NCI-H2029 (cell line): ENCODE results near the gene FAM151A.

Experiments used
- DNase-seq: peaks from one replicate; lab custom pipeline; 2025; lab: John Stamatoyannopoulos, UW

FAM151A gene

DNA sequence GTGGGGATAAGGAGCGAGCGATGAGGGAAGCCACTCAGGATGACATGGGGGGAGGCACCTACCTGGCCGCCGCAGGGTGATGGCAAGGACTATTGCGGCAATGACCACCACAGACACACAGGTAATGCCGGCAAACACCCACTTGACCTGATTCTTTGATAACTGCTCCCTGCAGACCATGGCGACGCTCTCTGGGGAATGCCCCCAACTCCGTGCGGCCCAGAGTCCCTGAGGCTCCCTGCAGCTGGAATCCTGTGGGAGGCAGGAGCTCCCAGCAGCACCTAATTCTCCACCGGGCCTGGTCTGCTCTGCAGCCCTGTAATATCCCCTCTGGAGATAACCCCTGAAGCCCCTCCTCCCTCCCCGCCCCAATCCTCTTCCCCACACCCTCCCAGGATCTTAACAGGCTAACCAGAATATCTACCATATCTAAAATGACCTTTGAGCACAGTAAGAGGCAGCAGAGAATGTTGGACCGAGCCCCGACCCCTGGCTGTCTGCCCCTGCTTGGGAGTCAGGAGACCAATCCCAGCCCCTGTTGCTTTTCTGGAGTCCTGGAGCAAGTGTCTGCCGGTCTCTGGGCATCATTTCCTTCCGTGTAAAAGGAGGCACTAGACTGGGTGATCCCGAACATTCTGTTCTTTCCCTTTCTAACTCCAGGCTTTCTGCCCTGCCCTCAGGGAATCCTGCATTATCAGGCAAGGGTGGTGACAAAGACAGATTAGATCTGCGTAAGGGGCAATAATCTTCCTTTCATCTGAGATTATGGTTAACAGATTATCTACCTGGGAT, at the start of gene FAM151A:
TSS of gene FAM151A (minus strand) at position 310 of the 792 bp plus-strand sequence. CDS start at position 180, 130 bp downstream.
- no peak for DNase-seq

DNA sequence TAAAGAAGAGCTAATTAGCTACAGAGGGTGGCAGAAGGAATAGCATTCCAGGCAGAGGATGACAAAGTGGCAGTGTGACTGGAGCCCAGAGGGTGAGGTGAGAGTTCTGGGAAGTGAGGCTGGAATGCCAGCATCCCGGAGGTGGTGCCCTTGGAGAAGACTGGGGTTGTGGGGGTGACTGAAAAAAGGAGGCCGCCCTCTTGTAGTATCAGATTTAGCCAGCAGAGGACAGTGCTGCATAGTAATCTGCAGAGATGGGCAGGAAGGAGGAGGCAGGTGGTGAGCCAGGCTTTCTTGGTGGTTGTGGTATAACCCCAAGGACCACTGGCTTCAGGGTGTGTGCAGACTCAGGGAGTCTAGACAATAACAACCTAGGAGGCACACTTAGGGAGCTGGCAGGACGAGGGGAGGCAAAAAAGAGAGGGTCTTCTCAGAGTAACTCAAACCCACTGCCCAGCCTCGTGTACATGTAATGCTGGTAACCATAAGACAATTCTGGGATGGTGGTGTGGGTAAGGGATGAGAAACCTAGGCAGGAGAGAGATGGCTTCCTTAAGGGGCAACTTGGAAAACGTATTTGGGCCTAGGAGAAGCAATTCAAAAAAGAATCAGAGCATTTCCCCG, 48.8 kb upstream of the FAM151A start:
- peak; percentile 64 for DNase-seq

GRCh38 chr1:54668567-54668966, 45.2 kb upstream of the FAM151A start:
- no peak for DNase-seq

DNA sequence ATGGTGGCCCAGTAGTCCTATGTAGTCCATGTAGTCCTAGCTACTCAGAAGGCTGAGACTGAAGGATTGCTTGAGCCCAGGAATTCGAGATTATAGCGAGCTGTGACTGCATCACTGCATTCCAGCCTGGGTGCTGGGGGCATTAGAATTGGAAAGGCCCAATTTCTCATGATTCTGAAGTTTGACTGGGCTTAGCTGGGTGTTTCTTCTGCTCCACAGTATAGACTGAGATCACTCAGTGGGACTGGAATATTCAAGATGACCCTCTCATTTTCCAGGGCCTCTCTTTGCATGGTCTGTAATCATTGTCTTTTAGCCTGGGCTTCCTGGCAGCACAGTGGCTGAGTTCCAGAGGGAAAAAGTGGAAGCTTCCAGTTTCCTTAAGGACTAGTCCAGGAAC, 44.5 kb upstream of the FAM151A start:
- DNase-seq = no peak

- DNase-seq = no peak
These were observed 43.0 kb upstream of the FAM151A start for GRCh38 chr1:54666333-54666732.

- no peak for DNase-seq
These were observed 42.5 kb upstream of the FAM151A start for GRCh38 chr1:54665852-54666251.

- no peak for DNase-seq
These were observed 41.0 kb upstream of the FAM151A start for GRCh38 chr1:54664364-54664763.

- no peak for DNase-seq
These were observed 40.4 kb upstream of the FAM151A start for GRCh38 chr1:54663725-54664124.

GRCh38 chr1:54658164-54658913, 35.0 kb upstream of the FAM151A start:
- no peak for DNase-seq

GRCh38 chr1:54653036-54653435, 29.7 kb upstream of the FAM151A start:
- DNase-seq = no peak

- DNase-seq = no peak
These were observed 28.8 kb upstream of the FAM151A start for GRCh38 chr1:54652168-54652567.

DNA sequence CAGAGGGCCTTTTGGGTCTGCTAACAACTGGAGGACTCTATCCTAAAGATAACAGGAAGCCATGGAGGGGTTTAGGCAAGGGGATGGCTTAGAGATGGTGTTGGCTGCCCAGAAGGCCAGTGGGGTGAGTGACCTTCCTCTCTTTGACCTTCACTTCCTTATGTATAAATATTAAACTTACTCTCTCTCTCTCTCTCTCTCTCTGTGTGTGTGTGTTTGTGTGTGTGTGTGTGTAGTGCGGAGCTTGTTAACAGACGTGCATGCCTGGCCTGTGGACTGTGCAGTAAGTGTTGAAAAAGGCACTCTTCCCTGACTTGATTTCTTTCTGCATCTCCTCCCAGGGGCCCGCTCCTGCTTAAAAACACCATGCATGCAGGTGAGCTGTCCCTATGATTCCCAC, 28.3 kb upstream of the FAM151A start:
- no peak for DNase-seq

DNA sequence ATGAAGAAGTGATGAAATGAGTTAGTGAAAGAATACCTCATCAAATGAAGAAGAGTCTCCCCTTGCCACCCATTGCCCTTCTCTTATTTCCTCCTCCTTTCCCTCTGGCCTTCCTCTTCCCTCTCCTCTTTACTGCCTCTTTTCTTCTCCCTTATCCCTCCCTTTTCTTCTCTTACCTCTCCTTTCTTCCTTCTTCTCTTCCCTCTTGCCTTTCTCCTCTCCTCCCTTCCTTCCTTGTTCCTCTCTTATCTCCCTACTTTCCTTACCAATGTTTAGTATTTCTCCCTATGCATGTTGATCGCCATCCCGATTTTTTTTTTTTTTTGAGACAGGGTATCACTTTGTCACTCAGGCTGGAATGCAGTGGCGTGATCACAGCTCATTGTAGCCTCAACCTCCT, 27.1 kb upstream of the FAM151A start:
- DNase-seq = no peak

DNA sequence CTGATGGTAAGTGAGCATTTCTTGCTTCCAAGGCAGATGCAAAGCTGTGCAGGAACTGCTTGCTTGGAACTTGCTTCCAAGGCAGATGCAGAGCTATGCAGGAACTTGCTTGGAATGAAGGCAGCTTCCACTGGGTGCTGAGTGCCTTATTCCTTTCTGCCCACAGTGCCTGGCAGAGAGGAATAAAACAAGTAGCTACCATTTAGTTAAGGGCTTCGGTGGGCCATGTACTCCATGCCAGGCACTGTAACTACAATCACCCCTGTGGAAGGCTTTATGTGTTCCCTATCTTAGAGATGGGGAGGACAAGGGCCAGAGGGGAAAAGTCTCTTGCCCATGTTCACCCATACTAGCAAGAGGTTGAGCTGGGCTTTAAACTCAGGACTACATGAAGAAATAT, 26.6 kb upstream of the FAM151A start:
- DNase-seq = no peak

- no peak for DNase-seq
These were observed 26.0 kb upstream of the FAM151A start for GRCh38 chr1:54649130-54649898.

GRCh38 chr1:54645806-54646676, 22.7 kb upstream of the FAM151A start:
- no peak for DNase-seq

DNA sequence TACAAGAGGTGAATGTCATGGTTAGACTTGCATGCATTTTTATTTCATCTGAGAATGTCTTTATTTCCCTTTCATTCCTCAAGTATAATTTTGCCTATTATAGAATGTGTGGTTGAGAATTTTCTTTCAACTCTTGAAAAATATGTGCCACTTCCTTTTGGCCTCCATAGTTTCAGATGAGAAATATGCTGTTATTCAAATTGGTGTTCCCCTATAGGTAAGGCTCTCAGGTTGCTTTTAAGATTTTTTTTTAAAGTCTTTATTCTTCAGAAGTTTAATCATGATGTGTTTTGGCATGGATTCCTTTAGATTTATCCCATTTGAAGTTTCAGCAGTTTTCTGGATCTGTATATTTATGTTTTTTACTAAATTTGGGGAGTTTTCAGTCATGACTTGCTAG, 20.4 kb upstream of the FAM151A start:
- no peak for DNase-seq

GRCh38 chr1:54640863-54641836, 17.8 kb upstream of the FAM151A start, which contains the start of gene MROH7:
Gene MROH7, plus strand, starts transcription at chr1:54641786. Its CDS starts 11,141 bp downstream, at chr1:54652927.
- DNase-seq = no peak

GRCh38 chr1:54640361-54640760, 17.0 kb upstream of the FAM151A start:
- DNase-seq = no peak
